HL-60 (cell line): ENCODE measurements around the gene IL32.

Experiments
- DNase-seq, 2 experiments: peaks; one replicate each; pipeline ENCODE4 v3.0.0-alpha.2; 2010 to 2020; ENCODE audit warnings: low read depth in 1 of 2, low spot score in 1 of 2
- H3K27ac ChIP-seq: fragments of 250-450 bp; sonication (Bioruptor Pico); replicated peaks from 2 replicates; pipeline ENCODE4 v1.5.1; 2020; ENCODE audit warnings: mild to moderate bottlenecking, moderate library complexity
- H3K27me3 ChIP-seq: fragments of 250-450 bp; sonication (Bioruptor Pico); 2 replicates; pipeline ENCODE4 v1.5.1; 2021; ENCODE audit warnings: mild to moderate bottlenecking, moderate library complexity; ENCODE audit not compliant: insufficient read depth, poor library complexity, severe bottlenecking
- H3K4me3 ChIP-seq: replicated peaks from 2 replicates; pipeline ENCODE4 v1.5.1; 2011; ENCODE audit warnings: mild to moderate bottlenecking, control low read depth, low read length; ENCODE audit not compliant: insufficient read depth
- GABPA ChIP-seq: IDR thresholded peaks from 2 replicates; pipeline ENCODE4 v1.6.1; 2012; ENCODE audit warnings: low read depth
- POLR2AphosphoS5 ChIP-seq: IDR thresholded peaks from 2 replicates; pipeline ENCODE4 v1.6.1; 2012; ENCODE audit warnings: low read depth
- SPI1 ChIP-seq: IDR thresholded peaks from 2 replicates; pipeline ENCODE4 v1.6.1; 2012; ENCODE audit warnings: low read depth, mild to moderate bottlenecking, borderline replicate concordance
- TF ChIP-seq, protein P1 (sequence below): IDR thresholded peaks from one replicate; pipeline ENCODE4 v1.5.1; 2011; ENCODE audit warnings: low read length, control low read depth, inconsistent platforms; ENCODE audit not compliant: insufficient read depth
- TF ChIP-seq, protein P2 (sequence below): IDR thresholded peaks from 2 replicates; pipeline ENCODE4 v1.6.1; 2012; ENCODE audit warnings: low read depth; ENCODE audit not compliant: insufficient replicate concordance

Gene IL32

GRCh38 chr16:3113765-3114479, 48.5 kb downstream of the IL32 start:
- no peak for TF ChIP-seq POLR2AphosphoS5
- TF ChIP-seq, protein P1, sequence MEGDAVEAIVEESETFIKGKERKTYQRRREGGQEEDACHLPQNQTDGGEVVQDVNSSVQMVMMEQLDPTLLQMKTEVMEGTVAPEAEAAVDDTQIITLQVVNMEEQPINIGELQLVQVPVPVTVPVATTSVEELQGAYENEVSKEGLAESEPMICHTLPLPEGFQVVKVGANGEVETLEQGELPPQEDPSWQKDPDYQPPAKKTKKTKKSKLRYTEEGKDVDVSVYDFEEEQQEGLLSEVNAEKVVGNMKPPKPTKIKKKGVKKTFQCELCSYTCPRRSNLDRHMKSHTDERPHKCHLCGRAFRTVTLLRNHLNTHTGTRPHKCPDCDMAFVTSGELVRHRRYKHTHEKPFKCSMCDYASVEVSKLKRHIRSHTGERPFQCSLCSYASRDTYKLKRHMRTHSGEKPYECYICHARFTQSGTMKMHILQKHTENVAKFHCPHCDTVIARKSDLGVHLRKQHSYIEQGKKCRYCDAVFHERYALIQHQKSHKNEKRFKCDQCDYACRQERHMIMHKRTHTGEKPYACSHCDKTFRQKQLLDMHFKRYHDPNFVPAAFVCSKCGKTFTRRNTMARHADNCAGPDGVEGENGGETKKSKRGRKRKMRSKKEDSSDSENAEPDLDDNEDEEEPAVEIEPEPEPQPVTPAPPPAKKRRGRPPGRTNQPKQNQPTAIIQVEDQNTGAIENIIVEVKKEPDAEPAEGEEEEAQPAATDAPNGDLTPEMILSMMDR = no peak
- no peak overlapping the region for H3K4me3 ChIP-seq
- no peak for DNase-seq
- no peak overlapping the region for H3K27ac ChIP-seq
- H3K27me3 ChIP-seq = peaks cover 5% of the 10 kb centered on the region

GRCh38 chr16:3115003-3115402, 49.6 kb downstream of the IL32 start:
- Histone ChIP-seq H3K27me3 (peaks cover 5% of the 10 kb centered on the region), H3K4me3 (no peak overlapping the region), H3K27ac (no peak overlapping the region)
- no peak for DNase-seq
- no peak for TF ChIP-seq SPI1
- TF ChIP-seq, protein P2, sequence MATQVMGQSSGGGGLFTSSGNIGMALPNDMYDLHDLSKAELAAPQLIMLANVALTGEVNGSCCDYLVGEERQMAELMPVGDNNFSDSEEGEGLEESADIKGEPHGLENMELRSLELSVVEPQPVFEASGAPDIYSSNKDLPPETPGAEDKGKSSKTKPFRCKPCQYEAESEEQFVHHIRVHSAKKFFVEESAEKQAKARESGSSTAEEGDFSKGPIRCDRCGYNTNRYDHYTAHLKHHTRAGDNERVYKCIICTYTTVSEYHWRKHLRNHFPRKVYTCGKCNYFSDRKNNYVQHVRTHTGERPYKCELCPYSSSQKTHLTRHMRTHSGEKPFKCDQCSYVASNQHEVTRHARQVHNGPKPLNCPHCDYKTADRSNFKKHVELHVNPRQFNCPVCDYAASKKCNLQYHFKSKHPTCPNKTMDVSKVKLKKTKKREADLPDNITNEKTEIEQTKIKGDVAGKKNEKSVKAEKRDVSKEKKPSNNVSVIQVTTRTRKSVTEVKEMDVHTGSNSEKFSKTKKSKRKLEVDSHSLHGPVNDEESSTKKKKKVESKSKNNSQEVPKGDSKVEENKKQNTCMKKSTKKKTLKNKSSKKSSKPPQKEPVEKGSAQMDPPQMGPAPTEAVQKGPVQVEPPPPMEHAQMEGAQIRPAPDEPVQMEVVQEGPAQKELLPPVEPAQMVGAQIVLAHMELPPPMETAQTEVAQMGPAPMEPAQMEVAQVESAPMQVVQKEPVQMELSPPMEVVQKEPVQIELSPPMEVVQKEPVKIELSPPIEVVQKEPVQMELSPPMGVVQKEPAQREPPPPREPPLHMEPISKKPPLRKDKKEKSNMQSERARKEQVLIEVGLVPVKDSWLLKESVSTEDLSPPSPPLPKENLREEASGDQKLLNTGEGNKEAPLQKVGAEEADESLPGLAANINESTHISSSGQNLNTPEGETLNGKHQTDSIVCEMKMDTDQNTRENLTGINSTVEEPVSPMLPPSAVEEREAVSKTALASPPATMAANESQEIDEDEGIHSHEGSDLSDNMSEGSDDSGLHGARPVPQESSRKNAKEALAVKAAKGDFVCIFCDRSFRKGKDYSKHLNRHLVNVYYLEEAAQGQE = no peak
- TF ChIP-seq GABPA = no peak
- TF ChIP-seq, protein P1 = no peak
- TF ChIP-seq POLR2AphosphoS5 = no peak

GRCh38 chr16:3115561-3115960, 50.1 kb downstream of the IL32 start:
- Histone ChIP-seq H3K4me3 (no peak overlapping the region), H3K27ac (no peak overlapping the region)
- TF ChIP-seq GABPA = no peak
- no peak for TF ChIP-seq SPI1
- no peak for TF ChIP-seq POLR2AphosphoS5
- TF ChIP-seq, protein P2 = no peak

DNA sequence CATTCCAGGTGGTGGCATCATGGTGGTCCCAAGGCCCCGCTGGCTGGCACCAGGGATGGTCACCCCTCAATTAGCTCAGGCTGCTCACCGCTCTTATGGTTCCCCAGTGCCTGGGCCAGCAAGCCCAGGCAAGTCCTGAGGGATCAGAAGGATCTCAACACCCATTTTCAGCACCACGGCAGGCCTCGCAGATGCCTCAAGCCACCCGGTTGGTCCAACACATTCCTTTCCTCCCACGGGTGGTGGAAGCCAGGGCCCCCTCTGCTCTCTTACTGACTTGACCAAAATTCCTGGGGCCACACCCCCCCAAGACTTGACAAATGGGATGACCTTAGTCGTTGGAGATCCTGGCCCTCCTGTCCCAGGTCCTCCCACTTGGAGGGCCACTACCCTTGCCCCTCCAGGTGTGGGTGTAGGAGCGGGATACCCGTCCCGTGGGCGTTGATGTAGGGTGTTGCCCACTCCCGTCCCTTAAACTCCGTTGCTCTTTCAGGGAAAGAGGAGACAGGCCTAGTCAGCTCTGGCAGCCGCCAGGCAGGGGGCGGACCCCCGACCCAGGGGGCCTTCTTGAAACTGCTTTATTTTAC, 52.9 kb downstream of the IL32 start:
- DNase-seq = no peak
- H3K27ac ChIP-seq = no peak overlapping the region
- no peak for TF ChIP-seq SPI1
- no peak for TF ChIP-seq GABPA
- TF ChIP-seq, protein P1 = no peak
- no peak for TF ChIP-seq POLR2AphosphoS5
- TF ChIP-seq, protein P2 = no peak

More at GRCh38 chr16:3115561-3115960, 50.1 kb downstream of the IL32 start:
- H3K27me3 ChIP-seq = peaks cover 5% of the 10 kb centered on the region
- no peak for DNase-seq

More for the DNA sequence above, 52.9 kb downstream of the IL32 start:
- Histone ChIP-seq H3K27me3 (peaks cover 5% of the 10 kb centered on the region), H3K4me3 (no peak overlapping the region)
